GM18873 (cell line): ENCODE results near the gene PPP3CA.
A peak's percentile ranks its signal among the peaks of the same experiment; 100 is the strongest.
"Not testable (repeated sequence)": the region's sequence is repeated elsewhere in the genome, so short reads cannot be mapped to it uniquely, and the experiment has no call there.

ENCODE experiments used
- ATAC-seq: cut with Tn5 transposase; IDR thresholded peaks from one replicate; pipeline ENCODE4 v1.9.1; 2021; ENCODE audit warnings: mild to moderate bottlenecking, moderate library complexity, moderate number of reproducible peaks; ENCODE audit not compliant: unreplicated experiment, low FRiP score

Gene PPP3CA

DNA sequence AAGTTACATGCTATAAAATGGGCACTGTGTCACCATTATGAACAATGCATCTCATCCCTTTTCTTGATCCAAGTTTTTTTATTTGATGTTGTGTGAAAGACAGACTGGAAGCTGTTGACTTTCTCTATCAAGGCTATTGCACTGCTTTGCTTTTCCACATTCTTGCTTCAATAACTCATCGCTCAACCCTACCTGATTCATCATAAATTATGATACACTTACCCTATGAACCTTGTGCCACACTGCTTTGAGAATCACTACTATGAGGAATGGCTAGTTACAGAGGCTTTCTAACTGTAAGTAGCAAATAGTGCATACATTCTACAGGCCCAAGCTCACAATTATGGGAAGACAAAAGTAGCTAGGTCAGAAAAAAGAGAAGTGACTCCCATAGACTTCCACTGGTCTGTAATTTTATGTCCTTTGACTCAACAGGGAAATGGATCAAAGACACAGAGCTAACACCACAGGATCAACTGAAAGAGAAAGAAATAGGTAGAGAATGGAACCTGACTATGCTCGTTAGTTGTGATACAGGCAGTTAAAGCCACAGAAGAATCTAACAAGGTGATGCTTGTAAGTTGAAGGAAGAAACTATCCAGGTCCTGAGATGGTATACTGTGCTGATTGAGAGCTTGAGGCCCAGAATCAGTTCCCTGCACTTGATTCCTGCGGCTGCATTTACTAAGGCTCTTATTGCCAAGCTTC, 163.5 kb downstream of the PPP3CA start:
- ATAC-seq: no peak

DNA sequence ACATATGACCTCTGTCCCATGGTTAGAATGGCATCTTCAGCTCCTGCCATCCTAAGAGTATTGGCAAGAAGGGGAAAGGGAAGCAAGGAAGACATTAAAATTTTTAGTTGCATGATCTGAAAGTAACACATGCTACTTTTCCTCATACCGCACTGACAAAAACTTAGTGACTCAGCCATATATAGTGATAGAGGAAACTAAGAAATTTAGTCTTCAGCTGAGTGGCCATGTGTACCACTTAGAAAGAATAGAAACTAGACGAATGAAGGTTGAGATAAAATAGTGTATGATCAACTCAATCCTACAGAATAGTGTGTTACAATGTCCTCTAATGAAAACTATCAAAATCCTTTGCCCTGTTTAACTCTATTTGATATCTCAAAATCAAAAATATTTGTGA, 164.1 kb downstream of the PPP3CA start:
- ATAC-seq: no peak

DNA sequence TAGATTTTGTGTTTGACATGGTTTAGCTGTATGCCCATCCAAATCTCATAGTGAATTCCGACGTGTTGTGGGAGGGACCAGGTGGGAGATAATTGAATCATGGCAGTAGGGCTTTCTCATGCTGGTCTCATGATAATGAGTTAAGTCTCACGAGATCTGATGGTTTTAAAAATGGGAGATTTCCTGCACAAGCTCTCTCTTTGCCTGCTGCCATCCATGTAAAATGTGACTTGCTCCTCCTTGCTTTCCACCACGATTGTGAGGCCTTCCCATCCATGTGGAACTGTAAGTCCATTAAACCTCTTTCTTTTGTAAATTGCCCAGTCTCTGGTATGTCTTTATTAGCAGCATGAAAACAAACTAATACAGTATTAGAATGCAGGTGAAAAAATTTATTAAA, 164.6 kb downstream of the PPP3CA start:
- ATAC-seq: not testable (repeated sequence)

DNA sequence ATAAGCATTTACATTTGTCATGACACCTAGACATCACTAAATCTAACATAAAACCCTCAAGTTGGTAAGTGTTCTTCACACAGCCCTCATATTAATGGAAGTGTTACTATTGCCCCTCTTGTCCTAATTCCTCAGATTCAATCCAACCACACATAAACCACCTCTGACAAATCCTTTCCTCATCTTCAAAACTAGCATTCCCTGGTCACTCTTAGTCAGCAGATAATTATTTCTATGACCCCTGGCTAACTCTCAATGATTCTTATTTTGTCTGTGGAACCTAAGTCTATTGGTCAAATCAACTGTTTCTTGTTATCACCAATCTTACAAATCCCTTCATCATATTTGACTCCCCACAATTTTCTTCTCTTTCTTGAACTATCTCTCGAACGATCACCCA, 168.6 kb downstream of the PPP3CA start:
- no peak for ATAC-seq

DNA sequence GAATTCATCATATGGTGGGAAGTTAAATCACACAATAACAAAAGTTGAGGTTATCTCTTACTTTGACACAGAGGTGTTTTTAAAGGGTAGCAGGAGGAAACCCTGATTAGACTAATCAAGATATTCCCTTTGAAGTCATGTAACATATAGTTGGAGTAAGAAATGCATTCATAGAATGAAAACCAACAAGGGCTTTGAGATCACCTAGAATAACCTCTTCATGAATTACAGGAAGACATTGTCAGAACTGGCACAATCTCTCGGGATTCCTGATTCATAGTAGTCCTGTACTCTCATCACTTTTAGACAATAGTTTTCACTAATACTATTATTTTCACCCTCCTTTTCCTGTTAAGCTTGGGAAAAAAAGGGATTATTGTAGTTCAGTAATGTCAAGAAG, 170.2 kb downstream of the PPP3CA start:
- ATAC-seq: no peak

DNA sequence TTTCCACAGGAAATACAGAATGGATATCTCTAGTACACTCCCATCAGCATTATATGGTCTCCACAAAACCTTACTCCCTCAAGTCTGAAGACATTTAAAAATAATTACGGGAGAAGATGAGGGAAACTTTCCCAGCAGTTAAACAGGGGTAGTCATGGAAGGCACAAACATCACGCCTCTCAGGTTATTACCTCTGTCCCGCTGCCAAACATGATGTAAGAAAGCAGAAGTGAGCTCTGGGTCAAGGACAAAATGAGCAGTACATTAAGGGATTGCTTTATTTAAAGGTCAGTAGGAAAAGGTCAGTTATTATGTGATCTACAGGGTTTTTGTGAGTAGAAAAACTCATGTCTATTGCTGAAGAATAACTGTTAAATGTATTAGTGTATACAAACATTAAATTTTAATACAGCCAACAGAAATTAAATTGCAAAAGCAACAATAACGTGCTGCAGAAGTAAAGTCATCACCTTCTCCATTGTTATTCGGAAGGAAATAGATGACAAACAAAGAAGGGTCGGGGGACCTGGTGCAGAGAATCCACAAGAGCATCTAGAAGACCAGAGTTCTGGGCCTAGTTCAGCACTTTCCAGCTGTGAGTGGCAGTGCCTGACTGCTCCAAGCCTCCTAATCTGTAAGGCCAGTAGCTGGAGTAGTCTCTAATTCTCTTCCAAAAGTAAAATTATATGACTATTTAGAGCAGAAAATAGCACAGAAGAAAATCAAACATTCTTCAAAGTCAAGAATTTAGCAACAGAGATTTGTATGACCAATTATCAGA, 171.2 kb downstream of the PPP3CA start:
- ATAC-seq: no peak

DNA sequence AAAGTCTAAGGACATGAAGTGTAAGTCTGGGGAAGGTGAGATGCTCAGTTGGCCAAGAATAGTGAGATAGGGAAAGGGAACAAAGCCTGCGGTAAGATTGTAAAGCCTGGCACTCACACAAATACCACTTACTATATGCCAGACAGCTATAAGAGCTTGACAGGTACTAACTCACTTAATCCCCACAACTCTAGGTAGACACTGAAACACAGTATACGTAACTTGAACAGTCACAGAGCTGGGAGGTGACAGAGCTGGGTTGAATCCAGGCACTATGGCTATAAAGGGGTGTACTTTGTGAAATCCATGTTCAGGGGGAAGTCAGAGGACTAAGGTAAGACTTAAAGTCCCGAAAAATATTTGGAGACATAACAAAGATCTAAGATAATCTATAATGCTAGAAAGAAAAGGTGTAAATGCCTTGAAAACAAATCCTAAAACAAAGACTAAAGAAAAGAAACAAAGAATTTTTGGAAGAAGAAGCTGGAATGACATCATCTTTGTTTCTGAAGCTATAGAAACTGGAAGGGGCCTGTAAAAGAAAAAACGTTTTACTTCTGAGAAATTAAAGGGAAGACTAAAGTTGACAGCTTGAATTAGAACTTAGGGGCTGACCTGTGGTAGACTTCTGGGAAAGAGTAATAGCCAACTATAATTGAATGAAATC, 172.5 kb downstream of the PPP3CA start:
- ATAC-seq: no peak

DNA sequence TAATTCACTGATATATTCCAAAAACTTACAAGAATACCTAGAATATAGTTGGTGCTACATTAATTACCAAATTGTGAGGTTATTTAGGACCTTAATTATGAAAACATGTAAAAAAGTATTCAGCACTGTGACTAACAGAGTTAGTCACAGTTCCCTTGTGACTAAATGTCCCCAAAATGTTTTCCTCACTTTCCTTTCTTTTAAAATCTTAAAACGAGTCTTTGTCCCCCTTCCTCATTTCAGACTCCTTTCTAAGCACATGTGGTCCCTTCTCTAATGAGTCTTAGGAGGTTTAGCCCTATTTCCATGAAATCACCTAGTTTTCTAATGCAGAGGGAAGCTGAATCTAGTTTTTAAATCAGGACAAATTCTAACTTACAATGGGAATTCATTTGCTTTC, 175.0 kb downstream of the PPP3CA start:
- no peak for ATAC-seq

DNA sequence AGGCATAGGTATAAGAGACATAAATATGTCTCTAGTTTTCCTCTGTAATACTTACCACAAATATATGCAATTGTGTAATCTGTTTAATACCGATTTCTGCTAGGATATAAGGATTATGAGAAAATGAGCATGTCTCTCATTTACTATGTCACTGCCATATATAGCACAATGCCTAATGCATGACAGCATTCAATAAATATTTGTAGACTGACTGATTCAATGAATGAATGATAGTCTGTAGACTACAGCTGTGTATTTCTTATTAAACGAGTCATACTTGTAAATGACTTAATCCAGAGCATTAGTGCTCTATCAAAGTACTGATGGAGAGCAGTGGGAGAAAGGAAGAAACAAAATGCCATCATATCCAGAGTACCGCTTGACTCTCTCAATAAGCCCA, 175.6 kb downstream of the PPP3CA start:
- ATAC-seq: no peak

DNA sequence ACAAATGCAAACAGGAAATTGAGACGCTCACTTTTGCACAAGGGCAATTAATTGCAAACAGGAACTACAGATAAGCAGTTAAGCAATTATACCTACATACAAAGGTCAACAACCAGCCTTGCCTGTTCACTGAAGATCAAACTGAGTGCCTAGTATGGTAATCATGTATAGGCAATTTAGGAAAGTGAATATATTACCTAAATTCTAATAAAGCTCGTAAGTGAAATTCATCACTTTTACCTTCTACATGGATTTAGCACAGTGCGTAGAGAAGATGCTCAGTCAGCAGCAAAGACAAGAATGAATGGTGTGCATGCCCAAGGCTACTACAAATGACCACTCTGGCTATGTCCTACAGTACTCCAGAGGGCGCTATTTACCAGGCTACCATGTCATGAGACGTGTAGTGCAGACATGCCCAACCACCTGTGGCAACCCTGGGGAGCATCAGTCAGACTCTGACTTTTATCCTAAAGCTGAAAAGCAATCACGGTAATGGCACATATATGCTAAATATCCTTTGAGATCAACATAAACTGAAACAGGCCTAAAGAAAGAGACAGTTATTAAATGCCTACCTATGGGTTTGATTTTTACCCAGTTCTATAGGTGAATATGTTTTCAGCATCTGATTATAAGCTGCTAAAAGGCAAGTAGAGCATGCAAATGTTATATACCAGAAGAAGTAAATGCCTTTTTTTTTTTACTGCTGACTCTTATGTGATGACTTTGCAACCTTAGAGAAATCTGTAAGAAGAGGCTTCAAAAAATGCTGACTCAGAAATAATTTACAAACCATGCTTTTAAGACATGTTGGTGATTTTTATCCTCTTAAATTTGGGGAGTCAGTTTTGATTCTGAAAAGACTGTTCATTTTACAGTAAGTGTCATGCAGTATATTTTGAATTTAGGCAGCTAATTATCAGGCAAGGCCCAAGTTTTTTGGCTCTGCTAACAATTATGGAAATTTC, 178.0 kb downstream of the PPP3CA start:
- peak; percentile 97 for ATAC-seq

DNA sequence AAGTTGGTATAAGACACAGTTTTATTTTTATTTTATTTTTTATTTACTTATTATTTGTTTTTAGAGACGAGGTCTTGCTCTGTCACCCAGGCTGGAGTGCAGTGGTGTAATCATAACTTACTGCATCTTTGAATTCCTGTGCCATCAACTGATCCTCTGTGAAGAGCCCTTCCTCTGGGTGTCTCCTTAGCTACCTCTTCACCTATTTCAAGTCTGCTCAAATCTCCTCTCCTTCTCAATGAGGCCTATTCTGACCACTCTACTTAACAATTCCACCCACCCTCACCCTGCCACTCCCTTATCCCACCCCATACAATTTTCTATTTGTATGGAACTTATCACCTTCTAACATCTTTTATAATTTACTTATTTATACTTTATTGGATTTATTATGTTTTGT, 183.4 kb downstream of the PPP3CA start:
- no peak for ATAC-seq

DNA sequence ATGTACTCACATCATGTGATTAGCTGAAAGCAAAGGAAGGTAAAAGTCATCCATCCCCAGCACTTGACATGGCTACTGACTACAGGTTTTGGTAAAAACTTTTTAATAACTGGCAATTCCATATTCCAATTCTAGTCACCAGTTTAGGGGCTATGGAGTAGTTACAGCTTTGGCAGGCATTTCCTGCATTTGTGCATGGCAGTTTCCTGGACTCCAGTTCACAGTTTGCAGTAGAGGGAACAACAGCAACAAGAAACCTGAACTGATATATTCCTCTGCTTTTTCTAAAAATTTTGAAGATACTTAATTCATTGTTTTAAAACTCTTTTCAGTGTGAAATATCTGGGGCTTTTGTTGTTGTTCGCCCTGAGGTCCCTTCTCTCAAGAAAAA, 184.3 kb downstream of the PPP3CA start:
- ATAC-seq: no peak

DNA sequence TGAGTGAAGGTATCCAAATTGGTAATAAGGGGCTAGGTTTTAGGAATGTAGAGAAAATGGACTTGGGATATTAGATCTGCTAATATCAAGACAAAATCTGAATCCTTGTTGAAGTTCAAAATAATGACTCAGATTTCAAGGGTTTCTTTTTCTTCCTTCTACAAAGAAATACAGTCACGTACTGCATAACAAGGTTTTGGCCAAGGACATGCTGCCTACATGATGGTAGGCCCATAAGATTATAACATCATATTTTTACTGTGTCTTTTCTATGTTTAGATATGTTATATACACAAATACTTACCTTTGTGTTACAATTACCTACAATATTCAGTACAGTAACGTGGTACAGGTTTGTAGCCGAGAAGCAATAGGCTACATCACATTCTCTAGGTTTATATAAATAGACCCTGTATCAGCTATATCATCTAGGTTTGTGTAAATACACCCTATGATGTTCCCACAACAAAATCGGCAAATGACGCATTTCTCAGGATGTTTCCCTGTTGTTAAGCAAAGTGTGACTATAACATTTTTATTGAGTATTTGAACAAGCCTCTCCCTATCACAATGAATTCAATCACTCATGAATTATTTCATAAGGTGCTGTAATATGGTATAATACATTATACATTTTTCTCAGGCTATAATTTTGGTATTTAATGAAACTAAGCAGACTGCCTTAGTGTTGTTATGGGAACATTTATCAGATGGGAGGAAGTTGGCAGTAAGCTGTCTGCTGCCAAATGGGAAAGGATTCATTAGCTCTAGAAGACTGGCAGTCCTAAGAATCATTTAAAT, 186.3 kb downstream of the PPP3CA start:
- no peak for ATAC-seq

DNA sequence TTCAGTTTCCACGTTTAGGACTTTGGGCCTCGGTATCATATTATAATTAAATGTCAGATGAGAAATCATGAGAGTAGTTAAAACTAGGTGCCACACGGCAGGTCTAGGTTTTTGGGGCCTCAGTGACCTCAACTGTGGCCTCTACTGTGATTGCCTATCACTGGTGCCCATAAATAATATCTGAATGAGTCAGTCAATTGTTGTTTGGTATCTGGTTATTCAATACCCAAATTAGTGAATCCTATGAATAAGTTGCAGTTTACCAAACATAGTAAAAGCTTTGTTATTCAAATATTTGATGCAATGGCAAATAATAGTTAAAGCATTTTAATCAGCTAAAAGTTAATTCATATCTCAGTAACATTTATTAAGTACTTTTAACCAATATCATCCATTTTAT, 188.8 kb downstream of the PPP3CA start:
- ATAC-seq: no peak

DNA sequence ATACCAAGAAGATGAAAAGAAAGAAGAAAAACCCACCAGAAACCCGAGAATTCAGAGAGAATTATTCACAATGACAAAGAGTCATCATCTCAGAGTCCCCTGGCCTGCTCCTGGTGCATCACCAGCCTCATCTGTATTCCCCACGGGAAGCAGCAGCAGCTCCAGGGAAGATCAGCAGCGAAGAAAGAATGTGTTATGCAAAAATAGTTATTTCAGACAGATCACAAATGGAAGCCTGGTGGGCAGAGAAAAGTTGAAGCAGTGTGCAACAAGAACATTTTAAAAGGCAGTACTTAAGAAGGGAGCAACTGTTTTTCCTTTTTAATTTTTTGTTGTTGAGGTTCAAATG, 189.2 kb downstream of the PPP3CA start:
- no peak for ATAC-seq

DNA sequence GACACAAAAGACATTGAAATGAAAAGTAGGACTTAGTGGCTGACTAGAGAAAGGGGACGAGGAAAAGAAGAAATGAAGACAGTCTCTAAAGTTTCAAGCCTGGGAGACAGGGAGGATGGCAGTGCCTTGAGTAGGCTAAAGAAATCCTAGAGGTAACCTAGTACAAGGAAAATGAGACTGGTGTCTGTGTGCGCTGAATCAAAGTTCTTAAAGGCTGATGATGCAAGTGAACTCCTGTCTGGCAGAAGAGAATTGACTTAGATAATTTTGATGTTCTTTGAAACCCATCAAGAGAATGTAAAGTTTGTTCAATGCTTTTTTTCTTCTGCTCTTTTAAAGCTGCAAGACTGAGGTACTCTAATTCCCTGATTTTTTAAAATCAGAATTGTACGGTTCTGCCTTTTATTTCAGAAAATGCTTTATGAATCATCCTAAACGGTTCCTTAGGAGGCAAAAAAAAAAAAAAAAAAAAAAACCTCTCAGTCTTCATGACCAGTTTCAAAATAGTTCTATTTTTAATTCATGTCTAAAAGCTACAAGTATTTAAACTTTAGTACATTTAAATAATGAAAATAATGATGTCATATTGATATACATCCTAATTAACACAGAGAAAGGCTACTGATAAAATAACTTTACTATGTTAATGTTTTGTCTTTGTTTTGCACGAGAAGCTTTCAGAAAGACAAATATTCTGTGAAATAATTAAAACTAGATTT, 189.8 kb downstream of the PPP3CA start:
- no peak for ATAC-seq

DNA sequence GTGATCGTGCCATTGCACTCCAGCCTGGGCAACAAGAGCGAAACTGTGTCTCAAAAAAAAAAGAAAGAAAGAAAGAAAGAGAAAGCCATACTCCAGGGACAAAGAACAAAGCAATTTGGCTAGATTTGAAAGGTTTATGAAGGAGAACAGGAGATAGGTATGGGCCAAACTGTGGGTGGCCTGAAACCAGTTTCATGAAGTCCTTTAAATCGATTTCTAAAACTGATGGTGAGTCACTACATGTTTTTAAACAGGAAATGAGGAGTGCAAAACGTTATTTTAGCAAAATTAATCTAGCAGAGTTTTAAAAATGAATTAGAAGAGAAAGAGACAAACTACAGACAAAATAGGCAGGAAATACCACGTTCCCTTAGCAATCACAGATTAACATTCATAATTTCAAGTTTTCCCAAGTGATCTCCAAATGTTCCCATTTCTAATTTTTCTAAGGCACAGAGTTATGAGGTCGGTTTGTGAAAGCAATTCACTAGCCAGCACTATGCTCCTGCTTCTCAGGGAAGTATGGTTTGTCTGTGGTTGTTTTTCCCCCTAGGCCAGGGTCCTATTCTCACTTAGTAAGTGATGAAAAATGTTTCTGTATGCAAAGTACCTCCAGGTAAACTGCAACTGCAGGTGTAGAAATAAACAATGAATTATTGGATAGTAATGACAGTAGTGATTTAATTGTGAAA, 190.6 kb downstream of the PPP3CA start:
- no peak for ATAC-seq

DNA sequence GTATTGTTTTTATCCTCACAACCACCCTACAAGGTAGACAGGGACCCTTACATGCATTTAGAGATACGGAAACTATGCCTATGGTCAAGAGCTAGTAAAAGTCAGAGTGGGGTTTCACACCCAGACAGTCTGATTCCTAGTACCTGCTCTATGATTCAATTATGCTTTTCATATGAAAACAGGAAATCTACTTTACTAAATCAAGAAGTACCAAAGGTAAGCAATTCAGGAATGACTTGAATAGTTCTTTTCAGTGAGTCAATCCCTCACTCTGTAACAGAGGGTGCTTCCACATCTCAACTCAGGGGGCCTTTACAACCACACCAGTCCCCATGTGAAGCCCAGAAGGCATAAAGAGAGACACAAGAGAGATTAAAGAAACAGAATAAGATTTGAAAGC, 191.4 kb downstream of the PPP3CA start:
- ATAC-seq: no peak

DNA sequence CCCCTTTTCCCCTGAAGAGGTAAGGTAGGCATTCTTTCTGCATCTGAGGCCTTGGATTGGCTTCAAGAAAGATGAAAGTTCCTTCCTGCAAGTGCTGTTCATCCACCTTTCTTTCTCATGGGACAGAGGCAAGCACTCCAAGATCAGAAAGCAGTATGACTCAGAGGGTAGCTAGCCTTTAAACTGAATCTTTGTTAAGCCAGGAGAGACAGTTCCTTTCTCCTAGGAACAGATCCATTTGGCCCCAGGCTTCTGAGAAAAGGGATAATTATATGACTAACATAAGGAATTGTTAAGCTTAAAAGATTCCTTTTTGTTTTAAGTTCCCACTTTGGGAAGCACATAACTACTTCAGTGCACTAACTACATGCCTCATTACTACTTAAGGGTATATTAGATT, 192.0 kb downstream of the PPP3CA start:
- ATAC-seq: no peak
